ENCODE results near the gene CD27.
A peak's percentile ranks its signal among the peaks of the same experiment; 100 is the strongest.

Gene CD27

DNA sequence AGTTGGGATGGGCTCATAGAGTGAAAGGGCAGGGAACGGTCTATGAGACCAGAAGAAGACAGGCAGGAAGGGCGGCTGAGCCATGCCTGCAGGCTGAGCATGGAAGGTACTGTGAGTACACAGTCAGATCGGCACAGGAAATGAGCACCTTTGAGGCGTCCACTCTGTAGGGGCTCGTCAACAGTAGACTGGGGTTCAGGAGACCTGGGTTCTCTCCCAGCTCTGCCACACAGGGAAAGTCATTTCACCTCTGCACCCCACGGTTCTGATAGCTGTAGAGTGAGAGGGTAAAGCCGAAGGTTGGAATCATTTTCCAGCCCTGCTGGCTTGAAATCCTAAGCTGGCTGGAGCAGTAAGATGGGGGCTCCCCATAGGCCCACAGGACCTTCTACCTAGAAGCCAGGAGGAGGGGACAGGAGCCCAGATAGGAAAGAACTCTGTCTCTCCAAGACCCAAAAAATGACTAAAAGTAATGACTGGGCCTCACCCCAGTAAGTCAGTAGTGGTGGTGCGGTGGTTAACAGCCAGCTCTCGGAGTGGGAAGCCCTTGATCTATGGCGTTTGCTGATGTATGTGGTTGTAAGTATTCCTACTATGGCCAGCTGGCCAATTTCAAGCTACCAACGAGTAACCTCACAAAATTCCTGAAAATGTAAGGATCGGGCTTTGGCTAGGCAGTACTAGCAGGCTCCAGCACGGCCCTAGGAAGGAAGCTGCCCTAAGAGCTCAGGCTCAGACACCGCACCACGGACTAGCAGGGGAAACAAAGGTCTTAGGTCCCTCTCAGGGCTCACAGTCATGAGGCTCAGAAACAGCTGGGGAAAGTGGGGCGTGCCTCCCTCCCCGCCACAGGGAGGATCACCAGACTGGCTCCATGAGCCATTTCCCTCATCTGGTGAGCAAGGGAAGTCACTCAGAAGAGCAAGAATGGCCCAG is 10.3 kb upstream of the CD27 start:
- no peak for DNase-seq (ENCODE audit: low read depth)

DNA sequence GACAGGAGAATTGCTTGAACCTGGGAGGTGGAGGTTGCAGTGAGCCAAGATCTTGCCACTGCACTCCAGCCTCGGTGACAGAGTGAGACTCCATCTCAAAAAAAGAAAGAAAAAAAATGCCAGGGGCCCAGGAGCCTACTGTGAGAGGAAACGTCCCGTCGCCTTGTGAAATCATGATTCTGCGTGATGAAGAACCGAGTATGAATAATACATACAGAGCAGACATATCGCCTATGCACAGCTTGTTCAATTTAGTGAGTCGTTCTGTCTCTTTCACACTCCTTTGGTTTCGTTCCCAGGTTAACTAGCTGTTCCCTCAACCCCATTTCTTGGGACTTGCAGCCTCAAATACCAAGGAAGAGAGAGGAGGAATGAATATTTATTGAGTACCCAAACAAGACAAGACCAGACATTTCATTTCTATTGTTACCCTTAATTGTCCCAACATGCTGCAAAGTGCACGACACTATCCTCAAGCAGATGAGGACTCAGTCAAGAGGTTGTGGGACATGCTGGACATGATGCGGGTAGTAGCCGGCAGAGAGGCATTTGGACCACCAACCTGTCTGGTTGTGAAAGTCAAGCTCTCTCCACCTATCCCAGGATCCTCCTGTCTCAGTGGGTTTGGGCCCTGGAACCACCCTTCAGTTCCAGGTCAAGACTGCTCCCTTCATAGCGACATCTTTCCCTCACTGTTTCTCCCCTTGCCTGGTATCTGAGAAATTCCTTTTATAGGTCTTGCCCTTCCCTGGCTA is 8.6 kb upstream of the CD27 start:
- DNase-seq (ENCODE audit: low read depth) = no peak

DNA sequence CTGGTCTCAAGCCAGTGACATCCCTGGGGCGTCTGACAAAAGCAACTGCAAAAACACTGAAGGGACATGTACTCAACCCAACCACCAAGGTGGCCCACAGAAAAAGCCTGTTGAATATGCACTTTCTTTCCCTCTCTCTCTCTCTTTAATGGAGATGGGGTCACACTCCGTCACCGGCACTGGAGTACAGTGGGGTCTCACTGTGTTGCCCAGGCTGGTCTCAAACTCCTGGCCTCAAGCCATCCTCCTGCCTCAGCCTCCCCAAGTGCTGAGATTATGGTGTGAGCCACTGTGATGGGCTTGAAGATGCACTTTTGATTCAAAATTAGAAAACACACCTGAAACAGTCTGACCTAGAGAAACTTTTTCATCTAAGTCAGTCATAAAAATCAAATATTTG is 7.2 kb upstream of the CD27 start:
- no peak for DNase-seq (ENCODE audit: low read depth)

DNA sequence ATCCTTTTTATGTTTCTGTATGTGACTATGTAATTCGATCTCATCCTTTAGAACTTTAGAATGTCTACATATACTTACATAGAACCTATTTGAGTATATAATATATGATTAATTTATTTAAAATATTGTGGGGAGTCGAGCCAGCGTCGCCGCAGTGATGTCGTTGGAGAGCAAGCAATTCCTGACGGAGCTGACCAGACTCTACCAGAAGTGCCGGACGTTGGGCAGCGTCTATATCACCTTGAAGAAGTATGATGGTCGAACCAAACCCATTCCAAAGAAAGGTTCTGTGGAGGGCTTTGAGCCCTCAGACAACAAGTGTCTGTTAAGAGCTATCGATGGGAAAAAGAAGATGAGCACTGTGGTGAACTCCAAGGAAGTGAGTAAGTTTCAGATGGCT is 6.4 kb upstream of the CD27 start:
- no peak for DNase-seq (ENCODE audit: low read depth)

DNA sequence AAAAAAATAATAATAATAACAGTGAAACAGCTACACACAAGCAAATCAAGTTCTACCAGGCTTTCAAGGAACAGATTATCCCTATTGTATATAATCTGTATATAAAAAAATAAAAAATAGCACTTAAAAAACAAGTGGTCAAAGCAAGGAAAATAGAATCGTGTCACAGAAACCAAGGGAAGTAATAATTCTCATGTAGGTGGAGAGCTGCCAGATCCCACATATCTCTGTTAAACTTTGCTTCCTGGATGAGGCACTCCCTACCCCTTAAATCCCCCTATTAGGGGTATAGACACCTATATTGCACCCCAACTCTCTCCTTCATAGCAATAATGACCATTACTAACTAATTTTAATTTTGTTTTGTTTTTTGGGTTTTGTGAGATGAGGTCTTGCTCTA is 4.4 kb upstream of the CD27 start:
- DNase-seq (ENCODE audit: low read depth) = no peak

DNA sequence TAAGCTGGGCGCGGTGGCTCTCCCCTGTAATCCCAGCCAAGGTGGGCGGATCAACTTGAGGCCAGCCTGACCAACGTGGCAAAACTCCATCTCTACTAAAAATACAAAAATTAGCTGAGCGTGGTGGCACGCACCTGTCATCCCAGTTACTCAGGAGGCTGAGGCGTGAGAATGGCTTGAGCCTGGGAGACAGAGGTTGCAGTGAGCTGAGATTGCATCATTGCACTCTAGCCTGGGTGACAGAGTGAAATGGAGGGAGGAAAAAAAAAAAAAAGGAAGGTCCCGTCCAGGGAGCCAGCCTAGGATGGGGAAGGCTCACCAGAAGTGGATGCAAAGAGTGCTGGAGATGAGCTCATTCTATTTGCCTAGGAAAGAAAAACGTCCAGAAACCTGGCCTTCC is 1.9 kb upstream of the CD27 start:
- DNase-seq (ENCODE audit: low read depth) = no peak

DNA sequence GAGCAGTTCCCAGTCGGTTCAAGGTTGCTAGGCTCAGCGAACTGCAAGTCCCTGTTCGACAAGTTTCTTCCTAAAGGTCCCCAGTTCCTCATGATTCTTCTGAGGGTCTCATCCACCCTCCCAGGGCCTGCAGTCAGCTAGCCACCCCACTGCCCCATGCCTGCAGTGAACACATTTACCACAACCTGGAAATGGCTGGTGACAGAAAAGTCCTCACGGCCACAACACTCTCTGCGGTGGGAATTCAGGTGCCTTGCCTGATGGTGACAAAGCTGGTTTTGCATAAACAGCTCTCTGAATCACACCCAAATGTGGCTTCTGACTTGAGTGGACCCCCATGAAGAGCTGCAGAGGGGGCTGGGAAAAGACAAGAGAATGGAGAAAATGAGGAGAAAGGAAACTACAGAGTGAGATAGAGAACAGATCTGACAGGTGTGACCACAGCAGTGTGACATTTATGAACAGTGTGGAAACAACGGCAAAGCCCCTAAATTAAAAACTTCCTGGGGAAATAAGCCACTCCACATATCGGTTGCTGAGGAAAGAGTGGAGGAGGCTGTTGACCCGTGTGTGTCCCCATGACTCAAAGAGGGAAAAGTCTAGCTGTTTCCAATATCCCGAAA is 1.3 kb upstream of the CD27 start:
- peak; percentile 59 for DNase-seq (ENCODE audit: low read depth)

DNA sequence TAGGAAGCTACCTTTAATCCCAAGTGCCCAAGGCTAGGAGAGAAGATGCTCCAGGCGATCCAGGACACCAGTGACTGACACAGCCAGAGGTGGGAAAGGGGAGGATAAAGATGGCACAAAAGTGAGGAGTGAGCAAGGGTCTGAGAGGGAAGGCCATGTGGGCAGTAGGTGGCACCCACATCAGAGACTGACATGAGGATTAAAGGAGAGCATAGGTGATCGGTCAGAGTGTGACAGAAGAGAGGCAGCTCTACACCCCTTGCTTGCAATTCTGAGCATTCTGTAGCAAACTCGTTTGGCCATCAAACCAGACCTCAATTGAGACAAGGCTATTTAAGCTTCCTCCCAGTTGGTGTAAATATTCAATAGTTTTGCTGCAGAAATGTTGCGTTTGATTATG is 724 bp upstream of the CD27 start:
- DNase-seq (ENCODE audit: low read depth) = no peak

DNA sequence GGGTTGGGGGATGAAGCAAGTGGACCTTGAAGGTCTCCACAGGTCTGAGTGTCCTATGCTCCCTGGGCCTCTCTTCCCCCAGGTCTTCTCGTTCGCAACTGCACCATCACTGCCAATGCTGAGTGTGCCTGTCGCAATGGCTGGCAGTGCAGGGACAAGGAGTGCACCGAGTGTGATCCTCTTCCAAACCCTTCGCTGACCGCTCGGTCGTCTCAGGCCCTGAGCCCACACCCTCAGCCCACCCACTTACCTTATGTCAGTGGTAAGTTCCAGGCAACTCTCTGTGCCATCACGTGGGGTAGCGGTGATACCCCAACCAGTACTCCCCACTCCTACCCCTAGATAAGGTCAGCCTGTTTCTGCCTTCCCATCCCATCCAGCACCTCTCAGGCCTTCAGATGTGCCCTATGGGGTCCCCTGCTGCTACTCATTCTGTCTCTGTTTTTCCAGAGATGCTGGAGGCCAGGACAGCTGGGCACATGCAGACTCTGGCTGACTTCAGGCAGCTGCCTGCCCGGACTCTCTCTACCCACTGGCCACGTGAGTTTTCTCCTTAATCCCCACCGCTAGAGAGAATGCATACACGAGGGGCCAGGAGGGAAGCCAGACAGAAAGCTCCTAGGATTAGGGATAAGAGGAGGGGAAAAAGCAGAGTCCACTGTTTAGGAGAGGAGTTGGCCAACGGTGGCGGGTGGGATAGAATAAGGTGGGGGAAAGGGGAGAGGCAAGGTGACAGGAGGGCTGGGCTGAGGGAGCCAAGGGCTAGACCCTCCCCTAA is 5.5 kb downstream of the CD27 start:
- no peak for DNase-seq (ENCODE audit: low read depth)

DNA sequence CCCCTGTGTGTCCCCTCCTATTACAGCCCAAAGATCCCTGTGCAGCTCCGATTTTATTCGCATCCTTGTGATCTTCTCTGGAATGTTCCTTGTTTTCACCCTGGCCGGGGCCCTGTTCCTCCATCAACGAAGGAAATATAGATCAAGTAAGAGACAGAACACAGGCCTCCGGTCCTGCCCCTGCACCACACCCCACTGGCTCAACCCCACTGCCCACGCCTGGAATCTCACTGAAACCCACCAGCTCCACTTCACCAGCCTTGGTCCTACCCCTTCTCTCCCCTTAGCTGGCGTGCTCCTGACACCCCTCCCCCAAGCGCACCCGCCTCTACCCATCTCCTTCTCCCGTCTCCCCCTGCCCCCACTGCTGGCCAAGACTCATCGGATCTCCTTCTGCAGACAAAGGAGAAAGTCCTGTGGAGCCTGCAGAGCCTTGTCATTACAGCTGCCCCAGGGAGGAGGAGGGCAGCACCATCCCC is 6.2 kb downstream of the CD27 start:
- DNase-seq (ENCODE audit: low read depth) = no peak

DNA sequence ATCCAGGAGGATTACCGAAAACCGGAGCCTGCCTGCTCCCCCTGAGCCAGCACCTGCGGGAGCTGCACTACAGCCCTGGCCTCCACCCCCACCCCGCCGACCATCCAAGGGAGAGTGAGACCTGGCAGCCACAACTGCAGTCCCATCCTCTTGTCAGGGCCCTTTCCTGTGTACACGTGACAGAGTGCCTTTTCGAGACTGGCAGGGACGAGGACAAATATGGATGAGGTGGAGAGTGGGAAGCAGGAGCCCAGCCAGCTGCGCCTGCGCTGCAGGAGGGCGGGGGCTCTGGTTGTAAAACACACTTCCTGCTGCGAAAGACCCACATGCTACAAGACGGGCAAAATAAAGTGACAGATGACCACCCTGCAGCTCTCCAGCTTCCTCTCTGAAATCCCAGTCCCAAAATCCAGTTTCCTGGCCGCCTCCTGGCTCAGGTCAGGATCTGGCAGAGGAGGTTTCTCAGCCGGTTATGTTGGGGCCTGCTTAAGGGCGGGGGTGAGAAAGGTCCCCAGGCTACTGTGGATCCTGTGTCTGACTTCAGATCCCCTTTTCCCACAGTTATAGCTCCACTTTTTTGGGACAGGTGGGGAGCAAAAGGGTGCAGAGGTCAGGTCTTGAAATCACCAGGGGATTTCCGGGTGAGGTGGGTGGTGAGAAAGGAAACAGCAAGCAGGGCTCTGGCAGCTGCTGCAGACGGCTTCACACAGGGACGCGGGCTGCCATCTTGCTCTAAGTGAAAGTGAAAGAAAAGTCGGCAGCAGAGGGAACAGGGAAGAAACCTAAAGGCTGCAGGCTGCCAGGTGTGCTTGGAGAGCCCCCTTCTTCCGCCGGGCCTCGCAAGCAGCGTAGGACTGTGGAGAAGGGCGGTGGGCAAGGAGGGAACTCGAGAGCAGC is 6.8 kb downstream of the CD27 start, which contains the start of gene TAPBPL:
Gene TAPBPL (plus strand): TSS at position 695 of the 897 bp plus-strand sequence. CDS start 207 bp downstream, outside the sequence.
- DNase-seq (ENCODE audit: low read depth) = peak; percentile 75

DNA sequence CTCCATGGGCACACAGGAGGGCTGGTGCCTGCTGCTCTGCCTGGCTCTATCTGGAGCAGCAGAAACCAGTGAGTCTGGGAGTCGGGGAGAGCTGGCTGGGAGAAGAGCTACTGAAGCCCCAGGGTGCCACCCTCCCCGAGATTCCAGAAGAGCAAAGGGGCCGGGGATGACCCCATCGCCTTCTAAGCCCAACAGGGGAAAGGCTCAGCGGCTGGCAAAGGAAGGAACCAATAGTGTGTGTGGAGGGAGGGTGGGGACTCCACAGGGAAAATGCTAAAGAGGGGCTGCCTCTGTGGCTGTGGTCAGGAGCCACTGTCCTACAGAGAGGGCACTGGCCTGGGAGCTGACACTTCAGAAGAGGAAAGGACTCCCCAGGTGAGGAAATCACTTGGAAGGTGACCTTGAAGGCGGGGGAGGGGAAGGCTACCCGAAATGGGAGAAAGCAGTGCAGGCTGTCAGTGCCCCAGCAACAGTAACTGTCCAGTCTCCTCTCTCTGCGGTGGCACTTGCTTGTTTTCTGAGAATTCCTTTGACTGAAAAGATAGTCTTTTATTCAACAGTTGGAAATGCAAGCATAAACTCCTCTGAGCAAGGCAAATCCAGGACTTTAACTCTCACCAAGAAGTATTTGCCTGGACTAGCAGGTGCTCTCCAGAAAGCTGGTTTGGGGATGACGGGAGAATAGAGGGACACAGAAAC is 7.6 kb downstream of the CD27 start:
- DNase-seq (ENCODE audit: low read depth) = no peak

DNA sequence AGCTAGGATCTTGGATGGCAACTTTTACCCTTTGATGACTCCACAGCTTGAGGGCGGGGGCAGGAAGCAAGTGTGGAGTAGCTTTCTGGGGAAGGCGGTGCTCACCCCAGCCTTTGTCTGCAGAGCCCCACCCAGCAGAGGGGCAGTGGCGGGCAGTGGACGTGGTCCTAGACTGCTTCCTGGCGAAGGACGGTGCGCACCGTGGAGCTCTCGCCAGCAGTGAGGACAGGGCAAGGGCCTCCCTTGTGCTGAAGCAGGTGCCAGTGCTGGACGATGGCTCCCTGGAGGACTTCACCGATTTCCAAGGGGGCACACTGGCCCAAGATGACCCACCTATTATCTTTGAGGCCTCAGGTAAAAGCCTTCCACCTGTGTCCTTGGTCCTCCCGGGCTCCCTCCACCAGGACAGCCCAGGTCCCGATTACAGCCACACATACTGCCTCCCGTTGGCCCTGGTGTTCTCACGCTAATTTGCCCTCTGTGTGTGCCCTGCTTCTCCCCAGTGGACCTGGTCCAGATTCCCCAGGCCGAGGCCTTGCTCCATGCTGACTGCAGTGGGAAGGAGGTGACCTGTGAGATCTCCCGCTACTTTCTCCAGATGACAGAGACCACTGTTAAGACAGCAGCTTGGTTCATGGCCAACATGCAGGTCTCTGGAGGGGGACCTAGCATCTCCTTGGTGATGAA is 8.3 kb downstream of the CD27 start:
- DNase-seq (ENCODE audit: low read depth) = no peak

DNA sequence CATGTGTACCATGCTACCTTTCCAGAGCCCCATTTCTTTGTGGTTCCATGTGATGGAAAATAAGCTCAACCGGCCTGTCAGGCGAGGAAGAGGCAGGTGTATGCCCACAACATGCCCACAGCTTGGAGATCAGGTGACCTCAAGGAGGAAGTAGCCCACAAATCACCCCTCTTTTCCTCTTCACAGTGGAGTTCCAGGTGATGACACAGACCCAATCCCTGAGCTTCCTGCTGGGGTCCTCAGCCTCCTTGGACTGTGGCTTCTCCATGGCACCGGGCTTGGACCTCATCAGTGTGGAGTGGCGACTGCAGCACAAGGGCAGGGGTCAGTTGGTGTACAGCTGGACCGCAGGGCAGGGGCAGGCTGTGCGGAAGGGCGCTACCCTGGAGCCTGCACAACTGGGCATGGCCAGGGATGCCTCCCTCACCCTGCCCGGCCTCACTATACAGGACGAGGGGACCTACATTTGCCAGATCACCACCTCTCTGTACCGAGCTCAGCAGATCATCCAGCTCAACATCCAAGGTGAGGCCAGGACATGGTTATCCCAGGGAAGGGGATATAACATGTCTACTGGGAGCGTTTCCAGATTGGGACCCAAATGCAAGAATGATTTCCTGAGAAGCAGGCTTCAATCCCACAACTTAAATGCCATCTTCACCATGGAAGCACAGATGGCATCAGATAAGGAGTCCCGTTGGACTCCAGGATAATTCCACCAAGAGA is 12.6 kb downstream of the CD27 start:
- DNase-seq (ENCODE audit: low read depth) = no peak

DNA sequence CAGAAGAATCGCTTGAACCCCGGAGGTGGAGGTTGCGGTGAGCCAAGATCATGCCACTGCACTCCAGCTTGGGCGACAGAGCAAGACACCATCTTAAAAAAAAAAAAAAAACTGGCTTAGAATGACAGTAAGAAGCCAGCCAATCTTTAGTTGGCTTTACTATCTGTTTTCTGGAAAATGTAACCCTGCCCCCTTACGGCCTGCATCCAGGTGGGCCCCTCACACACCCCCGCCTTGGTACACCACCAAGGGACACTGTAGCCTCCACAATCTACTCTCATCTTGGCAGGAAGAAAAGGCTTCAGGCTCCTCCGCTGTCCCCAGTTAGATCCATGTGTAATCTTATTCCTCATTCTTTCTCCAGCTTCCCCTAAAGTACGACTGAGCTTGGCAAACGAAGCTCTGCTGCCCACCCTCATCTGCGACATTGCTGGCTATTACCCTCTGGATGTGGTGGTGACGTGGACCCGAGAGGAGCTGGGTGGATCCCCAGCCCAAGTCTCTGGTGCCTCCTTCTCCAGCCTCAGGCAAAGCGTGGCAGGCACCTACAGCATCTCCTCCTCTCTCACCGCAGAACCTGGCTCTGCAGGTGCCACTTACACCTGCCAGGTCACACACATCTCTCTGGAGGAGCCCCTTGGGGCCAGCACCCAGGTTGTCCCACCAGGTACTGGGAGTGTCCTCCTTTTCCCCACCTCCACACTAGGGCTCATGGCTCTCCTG is 13.7 kb downstream of the CD27 start:
- DNase-seq (ENCODE audit: low read depth) = no peak

DNA sequence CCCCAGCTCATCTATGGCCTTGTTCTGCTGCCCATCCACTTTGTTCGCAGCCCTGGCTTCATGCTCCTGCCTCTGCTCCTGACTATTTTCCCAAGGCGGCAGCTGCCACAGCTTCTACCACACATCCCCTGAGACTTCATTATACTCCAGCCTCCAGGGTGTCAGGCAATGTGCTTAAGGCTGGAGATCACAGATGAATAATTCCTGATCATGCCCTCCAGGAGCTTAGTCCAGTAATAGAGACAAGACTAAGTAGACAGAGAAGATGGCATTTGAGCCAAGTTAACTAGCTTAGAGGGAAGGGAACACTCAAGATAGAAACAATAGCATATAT is 14.2 kb downstream of the CD27 start:
- no peak for DNase-seq (ENCODE audit: low read depth)

DNA sequence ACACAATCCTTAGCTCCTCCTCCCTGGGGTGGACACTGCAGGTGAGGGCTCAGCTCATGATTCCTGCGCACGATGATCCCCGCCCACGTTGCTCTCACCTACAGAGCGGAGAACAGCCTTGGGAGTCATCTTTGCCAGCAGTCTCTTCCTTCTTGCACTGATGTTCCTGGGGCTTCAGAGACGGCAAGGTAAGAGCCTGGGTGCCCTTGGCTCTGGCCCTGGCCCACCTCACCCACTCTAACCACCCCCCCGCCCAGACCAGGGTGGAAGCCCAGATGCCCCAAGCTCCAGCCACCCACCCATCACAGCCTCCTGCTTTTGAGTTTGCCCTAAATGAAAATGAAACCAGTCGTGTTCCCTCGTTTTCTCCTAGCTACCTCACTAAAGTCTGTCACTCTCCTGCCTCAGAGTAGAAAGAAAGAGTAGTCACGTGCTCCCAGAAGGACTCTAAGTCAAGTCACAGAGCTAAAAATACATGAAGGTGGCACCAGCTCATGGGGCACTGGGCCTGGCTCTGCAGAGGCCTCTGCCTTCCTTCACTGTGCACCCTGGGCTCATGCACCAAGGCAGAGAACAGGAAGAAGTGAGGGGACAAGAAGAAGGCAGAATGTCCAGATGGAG is 16.1 kb downstream of the CD27 start:
- no peak for DNase-seq (ENCODE audit: low read depth)
